Natural killer cell (primary cell): ENCODE results near the gene ISM1. TPM values are rescaled to one million over a fixed set of nuclear protein-coding genes. Genes with fewer than 3 reads are reported as not detected.

Experiments
- ATAC-seq, 3 donors: fragments of 150-1000 bp in 2 of 3; fragments of 200-7000 bp in 1 of 3; cut with Tn5 transposase; 1 replicate in 1 of 3; 2 replicates in 2 of 3; pipeline ENCODE4 v1.10.0; 2021; ENCODE audit warnings: mild to moderate bottlenecking in 2 of 3, moderate library complexity in 2 of 3
- DNase-seq, 2 donors: peaks; one replicate each; pipeline versions ENCODE4 v3.0.0 to v3.0.0-alpha.2; 2013 to 2021; ENCODE audit warnings: mixed read lengths in 1 of 2
- H3K27ac ChIP-seq: one replicate; pipeline ENCODE4 v1.5.1; 2013; ENCODE audit warnings: mild to moderate bottlenecking, low read length
- H3K27me3 ChIP-seq: one replicate; pipeline ENCODE4 v1.6.1; 2013; ENCODE audit warnings: low read length; ENCODE audit not compliant: control insufficient read depth, insufficient read depth
- H3K36me3 ChIP-seq: one replicate; pipeline ENCODE4 v1.6.1; 2013; ENCODE audit warnings: low read length; ENCODE audit not compliant: control insufficient read depth, insufficient read depth
- H3K4me1 ChIP-seq: one replicate; pipeline ENCODE4 v1.6.1; 2013; ENCODE audit warnings: low read length; ENCODE audit not compliant: control insufficient read depth, insufficient read depth
- H3K4me3 ChIP-seq: one replicate; pipeline ENCODE4 v1.5.1; 2013; ENCODE audit warnings: low read length
- H3K9me3 ChIP-seq: one replicate; pipeline ENCODE4 v1.6.1; 2013; ENCODE audit warnings: low read length; ENCODE audit not compliant: control insufficient read depth, insufficient read depth
- H3K27ac Mint-ChIP-seq, 2 donors: one replicate each; pipeline ENCODE4 v1.8.0; 2022; ENCODE audit warnings: mild to moderate bottlenecking in 2 of 2, mixed read lengths in 2 of 2, moderate library complexity in 1 of 2
- H3K27me3 Mint-ChIP-seq, 2 donors: one replicate each; pipeline ENCODE4 v1.8.0; 2022; ENCODE audit warnings: low read depth in 2 of 2, mixed read lengths in 2 of 2
- H3K36me3 Mint-ChIP-seq: one replicate; pipeline ENCODE4 v1.8.0; 2022; ENCODE audit warnings: mixed read lengths
- H3K4me1 Mint-ChIP-seq, 2 donors: one replicate each; pipeline ENCODE4 v1.8.0; 2022; ENCODE audit warnings: mixed read lengths in 2 of 2
- H3K4me3 Mint-ChIP-seq: one replicate; pipeline ENCODE4 v1.8.0; 2022; ENCODE audit warnings: mild to moderate bottlenecking, moderate library complexity, mixed read lengths
- H3K9me3 Mint-ChIP-seq, 2 donors: one replicate each; pipeline ENCODE4 v1.8.0; 2022; ENCODE audit warnings: mixed read lengths in 2 of 2
- WGBS: methylation state at CpG from one replicate; pipeline ENCODE4 v1.1.7; 2013; ENCODE audit warnings: missing lambda C conversion rate; ENCODE audit not compliant: insufficient coverage; 5-methylcytosine and 5-hydroxymethylcytosine counted together
- intact Hi-C: fragments of 100-400 bp; cut with micrococcal nuclease; formaldehyde crosslinking; loops from one replicate; pipeline ENCODE4 v1.14.2; 2022
- total RNA-seq, 4 donors: library from RNA; stranded (reverse); fragments of 120-200 nt in 1 of 4; gene quantifications; one replicate each; pipeline versions ENCODE4 v1.2.3 to v1.2.4, GENCODE V29; 2013 to 2022
- TF ChIP-seq, protein P1 (sequence below): fragments of 200-600 bp; IDR thresholded peaks from one replicate; pipeline ENCODE4 v1.8.0; 2022; ENCODE audit warnings: antibody characterized with exemption

The ISM1 gene
- total RNA-seq, 3 donors from 2014 or later (not counting 1 experiment from before 2014, with no cell fraction given), result 0.13 TPM; not detected in 2

DNA sequence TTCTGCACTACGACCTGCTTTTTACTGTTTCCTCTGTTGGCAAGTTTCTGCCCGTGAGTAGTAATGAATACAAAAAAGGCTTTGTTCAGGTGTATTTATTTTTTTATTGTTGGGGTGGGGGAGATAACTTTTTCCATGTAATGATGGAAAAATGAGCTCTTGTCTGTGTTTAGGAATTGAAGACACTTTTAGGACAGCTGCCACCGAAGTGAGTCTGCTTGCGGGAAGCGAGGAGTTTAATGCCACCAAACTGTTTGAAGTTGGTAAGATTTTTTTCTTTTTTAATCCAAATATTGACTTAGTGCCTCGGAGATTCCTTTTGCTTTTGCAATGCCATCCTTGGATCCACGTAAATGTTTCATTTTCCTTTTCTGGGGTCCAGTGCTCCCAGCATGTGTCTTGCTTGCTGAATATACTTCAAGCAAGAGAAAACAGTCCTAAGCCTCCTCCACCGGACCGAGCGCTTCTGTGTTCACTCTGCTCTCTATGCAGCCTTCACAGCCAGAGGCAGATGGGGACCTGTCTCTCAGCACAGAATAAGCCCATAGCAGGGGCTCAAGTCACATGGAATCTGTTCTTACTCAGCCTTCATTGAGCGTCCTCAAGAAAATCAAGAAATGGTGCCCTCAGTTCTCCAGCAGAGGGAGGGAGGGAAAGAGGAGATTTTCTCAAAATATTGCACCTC lies 71.3 kb downstream of the ISM1 start:
- no peak overlapping the region for H3K4me3 Mint-ChIP-seq

DNA sequence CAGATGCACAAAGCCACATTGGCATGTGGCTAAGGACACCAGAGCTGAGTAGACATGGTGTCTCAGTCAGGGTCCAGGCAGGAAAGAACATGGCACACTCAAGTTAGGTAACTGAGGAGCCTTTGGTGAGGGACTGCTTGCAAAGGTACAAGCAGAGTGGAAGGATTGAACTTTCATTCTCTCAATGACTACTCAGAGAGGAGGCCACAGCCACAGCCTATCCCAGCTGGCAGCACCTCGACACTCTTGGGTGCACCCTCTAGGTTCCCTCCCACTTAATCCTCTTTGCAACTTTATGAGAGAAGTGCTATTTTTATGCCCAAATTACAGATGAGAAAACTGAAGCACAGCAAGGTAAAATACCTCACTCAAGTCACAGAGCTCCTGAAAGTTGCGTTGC lies 73.4 kb downstream of the ISM1 start:
- no peaks in the 10 kb centered on the region for H3K9me3 Mint-ChIP-seq
- H3K27ac Mint-ChIP-seq, result no peak overlapping the region

More for the DNA sequence above, 71.3 kb downstream of the ISM1 start:
- Histone ChIP-seq H3K36me3 (no peaks in the 10 kb centered on the region), H3K4me3 (no peak overlapping the region), H3K4me1 (no peaks in the 10 kb centered on the region), H3K27me3 (no peaks in the 10 kb centered on the region), H3K27ac (no peak overlapping the region), H3K9me3 (no peaks in the 10 kb centered on the region)
- no peaks in the 10 kb centered on the region for H3K36me3 Mint-ChIP-seq
- TF ChIP-seq, protein P1, sequence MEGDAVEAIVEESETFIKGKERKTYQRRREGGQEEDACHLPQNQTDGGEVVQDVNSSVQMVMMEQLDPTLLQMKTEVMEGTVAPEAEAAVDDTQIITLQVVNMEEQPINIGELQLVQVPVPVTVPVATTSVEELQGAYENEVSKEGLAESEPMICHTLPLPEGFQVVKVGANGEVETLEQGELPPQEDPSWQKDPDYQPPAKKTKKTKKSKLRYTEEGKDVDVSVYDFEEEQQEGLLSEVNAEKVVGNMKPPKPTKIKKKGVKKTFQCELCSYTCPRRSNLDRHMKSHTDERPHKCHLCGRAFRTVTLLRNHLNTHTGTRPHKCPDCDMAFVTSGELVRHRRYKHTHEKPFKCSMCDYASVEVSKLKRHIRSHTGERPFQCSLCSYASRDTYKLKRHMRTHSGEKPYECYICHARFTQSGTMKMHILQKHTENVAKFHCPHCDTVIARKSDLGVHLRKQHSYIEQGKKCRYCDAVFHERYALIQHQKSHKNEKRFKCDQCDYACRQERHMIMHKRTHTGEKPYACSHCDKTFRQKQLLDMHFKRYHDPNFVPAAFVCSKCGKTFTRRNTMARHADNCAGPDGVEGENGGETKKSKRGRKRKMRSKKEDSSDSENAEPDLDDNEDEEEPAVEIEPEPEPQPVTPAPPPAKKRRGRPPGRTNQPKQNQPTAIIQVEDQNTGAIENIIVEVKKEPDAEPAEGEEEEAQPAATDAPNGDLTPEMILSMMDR, result no peak
- intact Hi-C loops, result no loop called here
- no peak overlapping the region for H3K27ac Mint-ChIP-seq
- H3K27me3 Mint-ChIP-seq, result peaks cover 5 to 7% of the 10 kb centered on the region in 2 donors
- no peak for DNase-seq
- no peaks in the 10 kb centered on the region for H3K4me1 Mint-ChIP-seq
- 87% methylated on average over 10 of the region's 11 CpGs for WGBS
- no peaks in the 10 kb centered on the region for H3K9me3 Mint-ChIP-seq
- no peak for ATAC-seq

GRCh38 chr20:13295637-13296036 lies 74.6 kb downstream of the ISM1 start:
- Mint-ChIP-seq H3K9me3 (no peaks in the 10 kb centered on the region), H3K36me3 (no peaks in the 10 kb centered on the region), H3K27ac (no peak overlapping the region), H3K27me3 (peaks cover 5 to 7% of the 10 kb centered on the region in 2 donors), H3K4me3 (no peak overlapping the region), H3K4me1 (no peaks in the 10 kb centered on the region)
- no peaks in the 10 kb centered on the region for H3K4me1 ChIP-seq
- WGBS, result 76% methylated on average over 8 of the region's 8 CpGs
- DNase-seq, result no peak
- H3K9me3 ChIP-seq, result no peaks in the 10 kb centered on the region
- TF ChIP-seq, protein P1, result no peak
- no peak overlapping the region for H3K27ac ChIP-seq
- intact Hi-C loops, result no loop called here
- H3K27me3 ChIP-seq, result no peaks in the 10 kb centered on the region
- H3K36me3 ChIP-seq, result no peaks in the 10 kb centered on the region
- ATAC-seq, result no peak
- no peak overlapping the region for H3K4me3 ChIP-seq

More for the DNA sequence above, 73.4 kb downstream of the ISM1 start:
- ATAC-seq (no peak), DNase-seq (no peak)
- TF ChIP-seq, protein P1, result no peak
- no peaks in the 10 kb centered on the region for H3K27me3 ChIP-seq
- no peaks in the 10 kb centered on the region for H3K9me3 ChIP-seq
- peaks cover 5 to 7% of the 10 kb centered on the region in 2 donors for H3K27me3 Mint-ChIP-seq
- 97% methylated on average over 2 of the region's 2 CpGs for WGBS
- H3K4me1 ChIP-seq, result no peaks in the 10 kb centered on the region
- H3K4me1 Mint-ChIP-seq, result no peaks in the 10 kb centered on the region
- no peak overlapping the region for H3K4me3 ChIP-seq
- no peaks in the 10 kb centered on the region for H3K36me3 ChIP-seq
- no peak overlapping the region for H3K4me3 Mint-ChIP-seq
- no peaks in the 10 kb centered on the region for H3K36me3 Mint-ChIP-seq
- intact Hi-C loops, result no loop called here
- H3K27ac ChIP-seq, result no peak overlapping the region

GRCh38 chr20:13296070-13296469 lies 75.0 kb downstream of the ISM1 start:
- Histone ChIP-seq H3K4me1 (no peaks in the 10 kb centered on the region), H3K27me3 (no peaks in the 10 kb centered on the region), H3K27ac (no peak overlapping the region), H3K9me3 (no peaks in the 10 kb centered on the region), H3K36me3 (no peaks in the 10 kb centered on the region), H3K4me3 (no peak overlapping the region)
- Mint-ChIP-seq H3K27me3 (peaks cover 4 to 5% of the 10 kb centered on the region in 2 donors), H3K9me3 (no peaks in the 10 kb centered on the region), H3K36me3 (no peaks in the 10 kb centered on the region), H3K27ac (no peak overlapping the region), H3K4me3 (no peak overlapping the region), H3K4me1 (no peaks in the 10 kb centered on the region)
- TF ChIP-seq, protein P1, result no peak
- 65% methylated on average over 4 of the region's 4 CpGs for WGBS
- DNase-seq, result no peak
- no peak for ATAC-seq
- intact Hi-C loops, result no loop called here
